Tibial nerve (tissue), 3 donors: ENCODE measurements around the gene TNRC6A.

Experiments
- POLR2A ChIP-seq, 2 donors: fragments of 450-650 bp; IDR thresholded peaks; one replicate each; pipeline ENCODE4 v1.6.1; 2017; ENCODE audit warnings: antibody characterized with exemption in 2 of 2, mild to moderate bottlenecking in 2 of 2, moderate library complexity in 2 of 2
- TF ChIP-seq, protein P1 (sequence below), 5 experiments: fragments of 200-600 bp in 3 of 5; fragments of 450-650 bp in 2 of 5; sonication (generic) in 3 of 5; IDR thresholded peaks; one replicate each; pipeline ENCODE4 v1.5.1; 2016 to 2019; ENCODE audit warnings: antibody characterized with exemption in 5 of 5, mild to moderate bottlenecking in 3 of 5, moderate library complexity in 2 of 5

DNA sequence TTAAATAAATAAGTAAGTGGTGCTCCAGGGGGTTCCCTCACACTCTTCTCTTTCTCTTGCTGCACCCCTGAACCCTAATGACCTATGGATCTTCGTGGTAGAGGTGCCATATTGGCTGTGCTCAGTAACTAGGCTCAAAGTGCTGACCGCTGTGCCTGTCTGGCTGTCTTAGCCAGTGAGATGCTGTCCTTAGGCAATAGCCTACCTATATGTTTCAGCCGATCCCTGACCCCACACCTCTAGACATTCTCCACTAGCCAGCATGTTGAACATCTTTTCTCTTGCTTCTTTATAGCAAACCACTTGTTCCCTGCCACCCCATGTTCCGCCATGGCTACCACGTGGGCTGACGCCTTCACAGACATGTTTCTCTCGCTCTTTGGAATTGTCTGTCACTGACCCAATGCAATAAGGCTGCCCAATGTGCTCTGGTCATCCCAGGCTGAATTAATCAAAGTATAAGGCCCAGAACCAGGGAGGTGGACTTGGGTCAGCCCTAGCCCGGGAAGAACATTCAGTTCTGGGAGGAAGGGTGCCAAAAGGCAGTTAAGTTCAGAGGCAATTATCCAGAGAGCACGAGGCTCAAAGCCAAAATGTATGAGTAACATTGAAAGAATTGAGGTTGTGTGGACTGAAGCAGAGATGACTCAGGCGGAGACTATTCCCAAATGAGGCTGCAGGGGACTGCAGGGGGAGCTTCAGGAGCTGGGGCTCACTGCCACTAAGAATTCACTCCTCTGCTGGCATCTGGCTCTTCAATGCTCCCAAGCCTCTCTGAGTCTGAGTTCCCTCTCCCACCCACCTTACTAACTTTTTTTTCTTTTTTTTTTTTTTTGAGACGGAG, 28.7 kb upstream of the TNRC6A start:
- TF ChIP-seq, protein P1, sequence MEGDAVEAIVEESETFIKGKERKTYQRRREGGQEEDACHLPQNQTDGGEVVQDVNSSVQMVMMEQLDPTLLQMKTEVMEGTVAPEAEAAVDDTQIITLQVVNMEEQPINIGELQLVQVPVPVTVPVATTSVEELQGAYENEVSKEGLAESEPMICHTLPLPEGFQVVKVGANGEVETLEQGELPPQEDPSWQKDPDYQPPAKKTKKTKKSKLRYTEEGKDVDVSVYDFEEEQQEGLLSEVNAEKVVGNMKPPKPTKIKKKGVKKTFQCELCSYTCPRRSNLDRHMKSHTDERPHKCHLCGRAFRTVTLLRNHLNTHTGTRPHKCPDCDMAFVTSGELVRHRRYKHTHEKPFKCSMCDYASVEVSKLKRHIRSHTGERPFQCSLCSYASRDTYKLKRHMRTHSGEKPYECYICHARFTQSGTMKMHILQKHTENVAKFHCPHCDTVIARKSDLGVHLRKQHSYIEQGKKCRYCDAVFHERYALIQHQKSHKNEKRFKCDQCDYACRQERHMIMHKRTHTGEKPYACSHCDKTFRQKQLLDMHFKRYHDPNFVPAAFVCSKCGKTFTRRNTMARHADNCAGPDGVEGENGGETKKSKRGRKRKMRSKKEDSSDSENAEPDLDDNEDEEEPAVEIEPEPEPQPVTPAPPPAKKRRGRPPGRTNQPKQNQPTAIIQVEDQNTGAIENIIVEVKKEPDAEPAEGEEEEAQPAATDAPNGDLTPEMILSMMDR (IDR thresholded peaks at IDR 0.05) = peak in 4 of 5 experiments; percentile 11 to 45 (median 34)
- TF ChIP-seq POLR2A (IDR thresholded peaks at IDR 0.05) = no peak
